Adrenal gland (tissue), 12 donors: Measurements from ENCODE around the gene KIF26A. TPM values are rescaled to one million over a fixed set of nuclear protein-coding genes. Genes with fewer than 3 reads are reported as not detected.

Experiments
- DNase-seq, 7 donors: peaks; one replicate each; pipeline ENCODE4 v3.0.0-alpha.2; 2019 to 2020
- H3K27ac ChIP-seq, 5 donors: fragments of 200-600 bp; sonication (generic) in 4 of 5; 1 replicate in 3 of 5; 2 replicates in 2 of 5; pipeline versions ENCODE4 v1.5.1 to v1.8.0; 2016 to 2020; ENCODE audit warnings: mild to moderate bottlenecking in 1 of 5
- H3K27me3 ChIP-seq: fragments of 200-600 bp; 2 replicates; pipeline ENCODE4 v1.8.0; 2021
- H3K36me3 ChIP-seq, 2 donors: fragments of 200-600 bp; replicated peaks in 1 of 2; 1 replicate in 1 of 2; 2 replicates in 1 of 2; pipeline versions ENCODE4 v1.5.1 to v1.8.0; 2018 to 2022
- H3K4me1 ChIP-seq, 2 donors: fragments of 200-600 bp; replicated peaks in 1 of 2; 1 replicate in 1 of 2; 2 replicates in 1 of 2; pipeline versions ENCODE4 v1.5.1 to v1.8.0; 2018 to 2021
- H3K4me3 ChIP-seq, 4 donors: fragments of 200-600 bp; sonication (generic) in 3 of 4; one replicate each; pipeline ENCODE4 v1.5.1; 2016 to 2018
- H3K9me3 ChIP-seq, 3 donors: fragments of 200-600 bp; sonication (generic) in 1 of 3; replicated peaks in 1 of 3; 1 replicate in 2 of 3; 2 replicates in 1 of 3; pipeline versions ENCODE4 v1.5.1 to v1.8.0; 2016 to 2021
- POLR2A ChIP-seq, 2 donors: fragments of 450-650 bp; IDR thresholded peaks; one replicate each; pipeline ENCODE4 v1.6.1; 2017; ENCODE audit warnings: antibody characterized with exemption in 2 of 2, mild to moderate bottlenecking in 2 of 2, moderate library complexity in 1 of 2
- WGBS, 4 donors: extraction: QIAGEN DNeasy Blood & Tissue Kit in 2 of 4; methylation state at CpG; one replicate each; pipeline versions ENCODE4 v1.1.5 to v1.1.7; 2013 to 2017; 5-methylcytosine and 5-hydroxymethylcytosine counted together
- intact Hi-C, 2 donors: fragments of 100-400 bp; cut with DNase I; formaldehyde crosslinking; loops; one replicate each; pipeline versions ENCODE4 v1.14.1 to v1.15.0; 2022 to 2023
- polyA plus RNA-seq, 3 donors: library from polyadenylated mRNA; stranded (reverse); fragments of 200-250 nt in 2 of 3; fragments of 350-450 nt in 1 of 3; fragmentation: Illumina TruSeq in 1 of 3; extraction: RNeasy Lipid Tissue Mini Kit (QIAGEN cat#74804) in 1 of 3; gene quantifications; one replicate each; pipeline ENCODE4 v1.2.3, GENCODE V29; 2013 to 2014
- total RNA-seq, 9 donors: library from RNA; depleted of rRNA in 4 of 9; stranded (reverse); fragments of >200 nt in 4 of 9; fragments of 120-200 nt in 1 of 9; fragmentation: NEBNext Ultra II Directional in 1 of 9; extraction: Animal tissue kit (Norgen Biotek cat#: 25700) in 1 of 9; gene quantifications; one replicate each; pipeline versions ENCODE4 v1.1.0 to v1.2.4, GENCODE V29; 2013 to 2023
- TF ChIP-seq, protein P1 (sequence below), 6 experiments: fragments of 450-650 bp in 4 of 6; fragments of 200-600 bp in 2 of 6; sonication (generic) in 1 of 6; IDR thresholded peaks; 1 replicate in 5 of 6; 2 replicates in 1 of 6; pipeline versions ENCODE4 v1.5.1 to v1.8.0; 2016 to 2021; ENCODE audit warnings: antibody characterized with exemption in 6 of 6, mild to moderate bottlenecking in 2 of 6, moderate library complexity in 1 of 6
- donor health status: healthy with polysubstance abuse.
- donor health status: Bipolar disorder and iron deficiency.
- donor health status: DM: yes; HTN: yes; CAD: no.
- donor health status: DM: no; HTN: no; CAD: no.
- donor health status: DM: no; HTN: no; CAD: no.
- donor health status: DM: yes; HTN: yes; CAD: no.

The KIF26A gene
- total and polyA plus RNA-seq, 12 donors, result 0.49 to 23.9 (median 6.5) TPM

DNA sequence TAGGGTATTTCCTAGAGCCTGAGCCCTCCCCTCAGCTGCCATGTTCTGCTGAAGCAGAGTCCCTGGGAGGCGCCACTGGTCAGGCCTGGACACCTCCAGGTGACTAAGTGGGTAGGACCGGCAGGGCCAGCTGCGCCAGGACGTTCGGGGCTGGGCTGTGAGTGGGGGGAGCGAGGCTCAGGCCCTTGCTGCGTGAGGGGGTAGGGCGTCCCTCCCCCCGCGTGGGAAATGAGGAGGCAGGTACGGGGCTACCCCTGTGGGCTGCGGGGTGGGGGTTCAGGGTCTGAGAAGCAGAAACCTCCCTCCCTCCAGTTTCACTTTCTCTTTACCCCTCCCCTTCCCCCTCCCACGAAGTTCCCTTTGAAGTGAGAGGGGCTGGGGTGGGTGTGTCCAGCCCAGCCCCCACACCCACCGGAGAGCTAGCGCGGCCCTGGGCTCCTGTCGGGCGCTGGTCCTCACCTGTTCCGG lies 22.1 kb upstream of the KIF26A start:
- H3K9me3 ChIP-seq, result no peaks in the 10 kb centered on the region
- H3K27me3 ChIP-seq, result peaks cover 36% of the 10 kb centered on the region
- peak overlapping the region in 1 of 4 donors; percentile 65 for H3K4me3 ChIP-seq
- intact Hi-C loops, result no loop called here
- H3K36me3 ChIP-seq, result no peaks in the 10 kb centered on the region
- WGBS, 4 donors, result 7 to 10% (median 9%) methylated on average over 8 to 19 of the region's 19 CpGs; no CpG with 5 or more reads in 1 of the 4 donors
- TF ChIP-seq, protein P1, sequence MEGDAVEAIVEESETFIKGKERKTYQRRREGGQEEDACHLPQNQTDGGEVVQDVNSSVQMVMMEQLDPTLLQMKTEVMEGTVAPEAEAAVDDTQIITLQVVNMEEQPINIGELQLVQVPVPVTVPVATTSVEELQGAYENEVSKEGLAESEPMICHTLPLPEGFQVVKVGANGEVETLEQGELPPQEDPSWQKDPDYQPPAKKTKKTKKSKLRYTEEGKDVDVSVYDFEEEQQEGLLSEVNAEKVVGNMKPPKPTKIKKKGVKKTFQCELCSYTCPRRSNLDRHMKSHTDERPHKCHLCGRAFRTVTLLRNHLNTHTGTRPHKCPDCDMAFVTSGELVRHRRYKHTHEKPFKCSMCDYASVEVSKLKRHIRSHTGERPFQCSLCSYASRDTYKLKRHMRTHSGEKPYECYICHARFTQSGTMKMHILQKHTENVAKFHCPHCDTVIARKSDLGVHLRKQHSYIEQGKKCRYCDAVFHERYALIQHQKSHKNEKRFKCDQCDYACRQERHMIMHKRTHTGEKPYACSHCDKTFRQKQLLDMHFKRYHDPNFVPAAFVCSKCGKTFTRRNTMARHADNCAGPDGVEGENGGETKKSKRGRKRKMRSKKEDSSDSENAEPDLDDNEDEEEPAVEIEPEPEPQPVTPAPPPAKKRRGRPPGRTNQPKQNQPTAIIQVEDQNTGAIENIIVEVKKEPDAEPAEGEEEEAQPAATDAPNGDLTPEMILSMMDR (IDR thresholded peaks at IDR 0.05), result no peak
- no peak for TF ChIP-seq POLR2A (IDR thresholded peaks at IDR 0.05)
- H3K4me1 ChIP-seq, result peaks cover 9 to 11% of the 10 kb centered on the region in 2 donors
- no peak overlapping the region for H3K27ac ChIP-seq
- no peak for DNase-seq

DNA sequence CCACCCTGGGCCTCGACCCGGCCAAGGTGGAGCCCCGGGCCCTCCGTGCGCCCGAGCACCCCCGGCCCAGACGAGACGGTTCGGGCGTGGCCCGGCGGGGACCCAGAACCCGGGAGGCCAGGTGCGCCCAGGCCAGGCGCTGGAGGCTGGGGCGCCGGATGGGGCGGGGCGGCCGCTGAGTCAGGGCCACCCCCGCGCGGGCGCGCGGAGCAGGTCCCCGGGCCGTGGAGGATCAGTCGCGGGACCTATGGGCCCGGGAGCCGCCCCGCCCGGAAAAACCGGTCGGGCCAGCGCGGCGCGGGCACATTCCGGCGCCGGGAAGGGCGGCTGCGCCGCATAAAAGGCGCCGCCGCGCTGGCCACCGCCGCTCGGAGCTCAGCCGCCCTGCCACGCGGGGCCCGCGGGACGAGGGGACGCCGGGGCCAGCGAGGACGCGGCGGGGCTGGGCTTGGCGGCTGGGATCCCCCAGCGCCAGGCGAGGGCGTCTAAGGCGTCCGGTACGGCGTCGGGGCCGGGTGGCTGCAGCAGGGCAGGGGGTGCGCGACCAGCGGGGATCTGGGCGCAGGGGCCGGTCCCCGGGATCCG lies 21.5 kb upstream of the KIF26A start:
- intact Hi-C loops, result no loop called here
- Histone ChIP-seq H3K9me3 (no peaks in the 10 kb centered on the region), H3K4me1 (peaks cover 9 to 11% of the 10 kb centered on the region in 2 donors), H3K36me3 (no peaks in the 10 kb centered on the region), H3K27ac (no peak overlapping the region), H3K27me3 (peaks cover 36% of the 10 kb centered on the region), H3K4me3 (peak overlapping the region in 1 of 4 donors; percentile 65)
- DNase-seq, result no peak
- WGBS, 4 donors, result 0 to 1% (median 1%) methylated on average over 25 to 83 of the region's 83 CpGs; no CpG with 5 or more reads in 1 of the 4 donors
- TF ChIP-seq, protein P1 (IDR thresholded peaks at IDR 0.05), result no peak
- TF ChIP-seq POLR2A (IDR thresholded peaks at IDR 0.05), result no peak

DNA sequence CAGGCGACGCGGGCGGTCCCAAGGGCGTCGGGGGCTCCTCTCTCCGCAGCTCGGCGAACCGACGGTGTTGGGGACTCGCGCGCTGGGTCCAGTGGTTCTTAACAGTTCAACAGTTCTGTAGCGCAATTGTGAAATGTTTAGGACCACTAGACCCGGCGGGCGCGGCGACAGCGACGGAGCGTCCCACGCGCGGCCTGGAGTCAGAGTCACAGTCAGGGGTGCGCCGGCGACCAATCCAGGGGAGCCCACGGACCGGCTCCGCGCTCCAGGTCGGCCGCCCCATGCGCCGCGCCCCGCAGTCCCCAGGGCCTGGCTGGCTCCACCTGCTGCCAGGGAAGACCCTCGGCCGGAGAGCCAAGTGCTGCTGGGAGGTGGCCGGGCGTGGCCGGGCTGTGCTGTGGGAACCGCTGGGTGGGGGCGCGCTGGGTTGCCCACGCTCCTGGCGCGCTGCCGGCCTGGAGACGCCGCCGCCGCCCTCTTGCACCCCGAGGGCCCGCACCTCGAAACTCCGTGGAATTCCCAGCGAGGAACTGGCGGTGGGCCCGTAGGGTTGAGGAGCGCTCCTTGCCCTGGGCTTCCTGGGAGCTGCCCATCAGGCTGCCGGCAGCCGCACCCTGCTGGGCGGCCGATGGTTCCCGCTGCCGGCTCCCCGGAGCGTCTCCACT lies 20.9 kb upstream of the KIF26A start:
- DNase-seq, result no peak
- intact Hi-C loops, result no loop called here
- H3K36me3 ChIP-seq, result no peaks in the 10 kb centered on the region
- peaks cover 36% of the 10 kb centered on the region for H3K27me3 ChIP-seq
- WGBS, 4 donors, result 4 to 10% (median 6%) methylated on average over 6 to 71 of the region's 71 CpGs; no CpG with 5 or more reads in 1 of the 4 donors
- H3K9me3 ChIP-seq, result no peaks in the 10 kb centered on the region
- no peak overlapping the region for H3K27ac ChIP-seq
- peaks cover 9 to 11% of the 10 kb centered on the region in 2 donors for H3K4me1 ChIP-seq
- peak overlapping the region in 1 of 4 donors; percentile 65 for H3K4me3 ChIP-seq
- no peak for TF ChIP-seq POLR2A (IDR thresholded peaks at IDR 0.05)
- TF ChIP-seq, protein P1 (IDR thresholded peaks at IDR 0.05), result no peak

DNA sequence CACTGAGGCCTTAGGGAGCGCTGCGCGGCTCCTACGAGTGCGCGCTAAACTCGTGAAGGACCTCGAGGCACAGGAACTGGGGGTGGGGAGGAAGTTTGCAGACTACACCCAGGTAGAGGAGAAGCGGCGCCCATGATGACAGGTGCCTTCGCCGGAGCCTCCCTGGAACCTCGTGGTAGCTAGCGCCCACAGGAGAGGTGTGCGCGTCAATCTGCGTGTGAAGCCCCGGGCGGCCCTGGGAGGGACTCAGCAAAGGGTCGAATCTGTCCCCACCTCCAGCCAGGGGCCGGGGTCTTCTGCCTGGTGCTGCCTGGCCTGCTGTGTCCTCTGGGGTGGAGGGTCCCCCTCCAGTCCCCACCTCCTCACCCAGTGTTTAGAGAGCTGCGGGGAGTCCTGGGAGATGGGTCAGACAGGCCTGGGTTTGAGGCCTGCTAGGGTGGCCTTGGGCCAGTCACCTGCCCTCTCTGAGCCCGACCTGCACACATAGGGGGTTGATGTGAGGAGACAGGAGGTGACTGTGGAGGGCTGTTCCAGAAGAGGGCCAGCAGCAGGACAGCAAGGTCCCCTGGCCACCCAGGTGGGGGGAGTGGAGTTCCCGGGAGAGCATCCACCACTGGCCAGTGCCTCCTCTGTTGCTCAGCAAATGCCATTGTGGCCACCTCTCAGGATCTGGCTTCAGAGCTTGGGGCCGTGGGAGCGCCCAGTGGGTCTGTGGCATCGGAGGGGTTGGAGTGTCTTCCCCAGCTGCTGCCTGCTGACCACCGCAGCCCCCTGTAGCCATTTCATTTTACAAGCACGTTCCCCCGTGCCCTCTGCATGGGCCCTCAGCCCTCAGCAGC lies 20.2 kb upstream of the KIF26A start:
- Histone ChIP-seq H3K9me3 (no peaks in the 10 kb centered on the region), H3K4me3 (no peak overlapping the region), H3K36me3 (no peaks in the 10 kb centered on the region), H3K27ac (no peak overlapping the region), H3K27me3 (peaks cover 36% of the 10 kb centered on the region), H3K4me1 (peaks cover 9 to 11% of the 10 kb centered on the region in 2 donors)
- intact Hi-C loops, result no loop called here
- WGBS, 4 donors, result 58 to 84% (median 66%) methylated on average over 3 to 30 of the region's 30 CpGs
- TF ChIP-seq, protein P1 (IDR thresholded peaks at IDR 0.05), result no peak
- TF ChIP-seq POLR2A (IDR thresholded peaks at IDR 0.05), result no peak
- DNase-seq, result no peak
